HPDE6-E6E7 (cell line): Measurements from ENCODE around the gene ZNF722.
"Not testable (repeated sequence)": the region's sequence is repeated elsewhere in the genome, so short reads cannot be mapped to it uniquely, and the experiment has no call there.

ENCODE experiments used
- DNase-seq: peaks from one replicate; pipeline ENCODE4 v3.0.0; 2011; ENCODE audit warnings: missing footprints; ENCODE audit errors: extremely low spot score

The ZNF722 gene

DNA sequence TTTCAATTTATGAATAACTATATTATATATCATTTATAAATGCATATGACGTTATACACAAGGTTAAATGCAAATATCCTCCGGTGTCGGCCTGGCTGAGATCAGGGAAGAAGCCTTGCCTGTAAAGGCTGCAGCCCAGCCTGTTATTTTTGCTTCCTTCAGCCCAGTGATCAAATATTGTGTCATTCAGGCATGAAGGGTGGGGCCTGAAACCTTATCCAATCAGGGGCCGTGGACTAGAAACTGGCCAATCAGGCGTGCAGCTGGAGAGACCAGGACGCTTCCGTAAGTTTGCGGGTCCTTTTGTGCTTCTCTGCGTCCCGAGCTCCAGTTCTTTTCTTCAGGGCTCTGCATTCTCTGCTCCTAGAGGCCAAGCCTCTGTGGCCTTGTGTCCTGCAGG is at the start of gene ZNF722:
Gene ZNF722, plus strand, starts transcription at position 301 of the 400 bp plus-strand sequence. CDS start 113 bp downstream, outside the sequence.
- no peak for DNase-seq

DNA sequence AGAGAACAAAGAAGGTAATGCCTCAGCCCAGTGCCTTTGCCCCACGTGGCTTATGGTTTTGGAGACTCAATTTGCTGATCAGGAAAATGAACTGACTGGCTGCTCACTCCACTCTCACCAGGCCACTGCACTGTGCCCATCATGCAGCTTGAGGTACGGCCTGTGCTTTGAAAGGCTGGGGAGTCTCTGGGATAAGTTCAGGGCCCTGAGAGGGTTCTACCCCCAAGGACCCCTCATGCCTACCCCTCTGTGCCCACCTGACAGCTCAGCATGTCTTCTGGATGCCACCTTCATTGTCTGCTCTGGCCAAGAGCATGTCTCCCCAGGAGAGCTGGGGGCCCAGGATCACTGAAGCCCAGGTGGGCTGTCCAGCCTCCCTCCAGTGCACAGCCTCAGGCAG is 45.5 kb upstream of the ZNF722 start:
- no peak for DNase-seq

DNA sequence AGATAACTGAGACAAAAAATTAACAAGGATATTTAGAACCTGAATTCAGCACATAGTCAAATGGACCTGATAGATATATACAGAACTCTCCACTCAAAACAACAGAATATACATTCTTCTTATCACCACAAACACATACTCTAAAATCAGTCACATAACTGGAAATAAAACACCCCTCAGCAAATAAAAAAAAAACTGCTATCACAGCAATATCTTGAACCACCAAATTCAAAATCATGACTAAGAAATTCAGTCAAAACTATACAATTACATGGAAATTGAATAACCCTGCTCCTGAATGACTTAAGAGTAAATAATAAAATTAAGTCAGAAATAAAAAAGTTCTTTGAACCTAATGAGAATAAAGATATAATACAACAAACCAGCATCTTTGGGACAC is 30.0 kb upstream of the ZNF722 start:
- no peak for DNase-seq

DNA sequence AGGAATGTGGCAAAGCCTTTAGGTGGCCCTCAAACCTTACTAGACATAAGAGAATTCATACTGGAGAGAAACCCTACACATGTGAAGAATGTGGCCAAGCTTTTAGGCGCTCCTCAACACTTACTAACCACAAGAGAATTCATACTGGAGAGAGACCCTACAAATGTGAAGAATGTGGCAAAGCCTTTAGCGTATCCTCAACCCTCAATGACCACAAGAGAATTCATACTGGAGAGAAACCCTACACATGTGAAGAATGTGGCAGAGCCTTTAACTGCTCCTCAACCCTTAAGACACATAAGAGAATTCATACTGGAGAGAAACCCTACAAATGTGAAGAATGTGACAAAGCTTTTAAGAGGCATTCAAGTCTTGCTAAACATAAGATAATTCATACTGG is 16.8 kb downstream of the ZNF722 start:
- not testable (repeated sequence) for DNase-seq

DNA sequence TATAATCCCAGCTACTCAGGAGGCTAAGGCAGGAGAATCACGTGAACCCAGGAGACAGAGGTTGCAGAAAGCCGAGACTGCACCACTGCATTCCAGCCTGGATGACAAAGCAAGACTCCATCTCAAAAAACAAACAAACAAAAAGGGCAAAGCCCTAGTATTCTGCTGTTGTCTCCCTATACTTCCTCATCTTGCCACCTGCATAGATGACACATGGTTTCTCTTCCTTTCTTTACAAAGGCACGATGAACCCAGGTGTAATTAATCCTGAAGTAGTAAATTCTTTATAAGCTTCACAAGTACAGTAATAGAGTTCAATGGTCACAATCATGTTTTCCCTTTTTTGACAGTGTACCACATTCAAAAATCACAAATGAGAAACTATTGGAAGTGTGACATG is 36.7 kb downstream of the ZNF722 start:
- no peak for DNase-seq

DNA sequence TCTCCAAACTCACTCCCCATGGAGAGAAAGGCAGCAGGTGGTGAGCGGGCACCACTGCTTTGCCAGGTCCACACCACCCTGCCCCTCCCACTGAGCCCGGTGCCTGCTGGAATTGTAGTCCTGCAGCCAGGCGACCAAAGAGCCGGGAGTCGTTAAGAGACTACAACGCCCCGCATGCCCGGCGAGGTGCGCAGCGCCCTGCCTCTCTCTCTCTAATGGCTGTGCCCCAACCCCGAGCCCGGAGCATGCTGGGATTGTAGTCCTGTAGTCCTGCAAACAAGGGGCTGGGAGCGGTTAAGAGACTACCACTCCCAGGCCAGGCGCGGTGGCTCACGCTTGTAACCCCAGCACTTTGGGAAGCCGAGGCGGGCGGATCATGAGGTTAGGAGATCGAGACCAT is 38.4 kb downstream of the ZNF722 start:
- DNase-seq, result no peak

DNA sequence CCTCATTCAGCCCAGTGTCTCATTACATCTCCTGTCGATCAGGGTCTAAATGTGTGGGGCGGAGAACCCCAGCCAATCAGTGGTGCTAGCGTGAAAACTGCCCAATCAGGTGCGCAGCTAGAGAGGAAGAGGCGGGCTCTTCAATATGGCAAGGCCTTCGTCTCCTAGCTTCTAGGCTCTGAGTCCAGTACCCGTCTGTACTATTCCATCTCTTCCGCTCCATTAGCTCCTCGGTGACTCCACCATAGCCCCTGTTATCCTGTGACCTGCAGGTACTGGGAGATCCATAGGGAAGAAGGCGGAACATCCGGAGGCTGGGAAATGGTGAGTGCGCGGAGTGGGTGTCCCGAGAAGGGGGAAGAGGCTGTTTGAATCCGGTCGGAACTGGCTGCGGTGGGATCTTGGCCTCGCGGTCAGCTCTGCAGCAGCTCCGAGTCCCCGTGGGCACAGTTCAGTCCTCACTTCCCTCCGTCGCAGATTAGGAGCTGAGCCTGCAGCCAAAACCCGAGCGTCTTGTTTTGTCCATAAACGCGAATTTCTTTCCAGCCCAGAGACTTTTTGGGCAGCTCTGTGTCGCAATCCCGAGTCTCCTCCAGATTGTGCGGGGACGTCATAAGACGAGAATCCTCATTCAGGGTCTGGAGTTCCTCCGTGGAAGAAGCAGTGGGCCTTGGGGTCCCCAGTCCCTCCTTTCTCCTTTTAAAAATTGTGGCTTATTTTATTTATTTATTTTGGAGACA is 46.8 kb downstream of the ZNF722 start, which contains the start of gene ZNF727:
Gene ZNF727, plus strand, starts transcription at position 134 of the 740 bp plus-strand sequence. Its CDS starts 188 bp downstream, at position 322.
- no peak for DNase-seq

DNA sequence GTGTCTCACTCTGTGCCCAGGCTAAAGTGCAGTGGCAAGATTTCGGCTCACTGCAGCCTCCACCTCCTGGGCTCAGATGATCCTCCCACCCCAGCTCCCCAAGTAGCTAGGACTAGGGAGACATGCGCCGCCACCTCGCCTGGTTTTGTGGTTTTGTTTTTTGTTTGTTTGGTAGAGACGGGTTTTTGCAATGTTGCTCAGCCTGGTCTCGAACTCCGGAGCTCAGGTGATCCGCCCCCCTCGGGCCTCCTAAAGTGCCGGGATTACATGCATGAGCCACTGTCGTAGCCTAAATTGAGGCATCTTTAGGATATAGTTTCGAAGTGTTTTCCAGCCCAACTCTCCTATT is 47.4 kb downstream of the ZNF722 start:
- no peak for DNase-seq
